HepG2 (cell line): ENCODE data around the gene IGF2. TPM values are rescaled to one million over a fixed set of nuclear protein-coding genes. Genes with fewer than 3 reads are reported as not detected.
A peak's percentile ranks its signal among the peaks of the same experiment; 100 is the strongest.

Experiments used
- microRNA counts: library from miRNA; unstranded; fragments of <30 nt; microRNA quantifications from one replicate; lab custom pipeline; 2015
- microRNA-seq: library from miRNA; unstranded; fragments of <30 nt; microRNA quantifications from one replicate; pipeline ENCODE4, GENCODE V29; 2020
- polyA plus RNA-seq, 8 experiments: library from polyadenylated mRNA; depleted of rRNA in 3 of 8; stranded (reverse) in 7 of 8; unstranded in 1 of 8; fragments of >200 nt; fragmentation: Illumina TruSeq in 4 of 8; extraction: Trizol in 4 of 8; gene quantifications; 2 replicates each; pipeline versions ENCODE4 v1.2.1 to v1.2.3, GENCODE V29; 2011 to 2016; ENCODE audit warnings: low read depth in 4 of 8, missing spikeins in 1 of 8, mixed read lengths in 1 of 8; ENCODE audit not compliant: insufficient read depth in 1 of 8
- small RNA-seq, 3 experiments: library from RNA; depleted of rRNA; stranded (forward); fragments of <200 nt; gene quantifications; one replicate each; pipeline ENCODE3, GENCODE V24; 2012; ENCODE audit warnings: low read depth in 2 of 3, low replicate concordance in 1 of 3; ENCODE audit not compliant: insufficient read length in 3 of 3, insufficient read depth in 2 of 3
- total RNA-seq, 5 experiments: library from RNA; depleted of rRNA; stranded (reverse); fragments of >200 nt; fragmentation: Illumina TruSeq; extraction: Trizol; gene quantifications; 2 replicates each; pipeline ENCODE4 v1.2.3, GENCODE V29; 2016; ENCODE audit warnings: low read depth in 1 of 5
- TF ChIP-seq, protein P1 (sequence below): sonication (generic); formaldehyde crosslinking; IDR thresholded peaks from one replicate; pipeline ENCODE4 v1.5.1; 2020; ENCODE audit warnings: mild to moderate bottlenecking, missing genetic modification reagents; ENCODE audit errors: not compliant biosample characterization
- TF ChIP-seq, protein P2 (sequence below): IDR thresholded peaks from 2 replicates; pipeline ENCODE4 v1.6.1; 2016; ENCODE audit warnings: mild to moderate bottlenecking, missing biosample characterization, missing genetic modification reagents

The IGF2 gene
- total and polyA plus RNA-seq, 2 of the 13 experiments (the other 11 are each of a cell fraction or from before 2014, with no cell fraction given) = 79.1 to 254 TPM

DNA sequence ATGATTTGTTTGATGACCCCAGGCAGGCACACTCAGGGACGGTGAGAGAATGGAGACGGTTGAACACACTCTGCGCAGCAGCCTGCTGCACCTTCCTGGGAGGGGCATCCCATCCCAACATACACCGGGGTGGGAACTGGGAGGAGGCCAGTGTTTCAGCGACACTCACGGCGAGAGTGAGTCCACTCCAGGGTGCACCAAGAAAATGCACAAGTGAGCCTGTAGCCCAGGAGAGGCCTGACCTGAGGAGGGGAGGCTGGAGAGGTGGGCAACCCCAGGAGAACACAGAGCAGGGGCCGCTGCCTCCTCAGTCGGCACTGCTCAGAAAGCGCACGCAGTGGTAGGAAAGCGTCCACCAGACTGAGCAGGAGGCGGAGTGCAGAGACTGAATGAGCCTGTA is 54.5 kb downstream of the IGF2 start (continued):
- TF ChIP-seq, protein P1, sequence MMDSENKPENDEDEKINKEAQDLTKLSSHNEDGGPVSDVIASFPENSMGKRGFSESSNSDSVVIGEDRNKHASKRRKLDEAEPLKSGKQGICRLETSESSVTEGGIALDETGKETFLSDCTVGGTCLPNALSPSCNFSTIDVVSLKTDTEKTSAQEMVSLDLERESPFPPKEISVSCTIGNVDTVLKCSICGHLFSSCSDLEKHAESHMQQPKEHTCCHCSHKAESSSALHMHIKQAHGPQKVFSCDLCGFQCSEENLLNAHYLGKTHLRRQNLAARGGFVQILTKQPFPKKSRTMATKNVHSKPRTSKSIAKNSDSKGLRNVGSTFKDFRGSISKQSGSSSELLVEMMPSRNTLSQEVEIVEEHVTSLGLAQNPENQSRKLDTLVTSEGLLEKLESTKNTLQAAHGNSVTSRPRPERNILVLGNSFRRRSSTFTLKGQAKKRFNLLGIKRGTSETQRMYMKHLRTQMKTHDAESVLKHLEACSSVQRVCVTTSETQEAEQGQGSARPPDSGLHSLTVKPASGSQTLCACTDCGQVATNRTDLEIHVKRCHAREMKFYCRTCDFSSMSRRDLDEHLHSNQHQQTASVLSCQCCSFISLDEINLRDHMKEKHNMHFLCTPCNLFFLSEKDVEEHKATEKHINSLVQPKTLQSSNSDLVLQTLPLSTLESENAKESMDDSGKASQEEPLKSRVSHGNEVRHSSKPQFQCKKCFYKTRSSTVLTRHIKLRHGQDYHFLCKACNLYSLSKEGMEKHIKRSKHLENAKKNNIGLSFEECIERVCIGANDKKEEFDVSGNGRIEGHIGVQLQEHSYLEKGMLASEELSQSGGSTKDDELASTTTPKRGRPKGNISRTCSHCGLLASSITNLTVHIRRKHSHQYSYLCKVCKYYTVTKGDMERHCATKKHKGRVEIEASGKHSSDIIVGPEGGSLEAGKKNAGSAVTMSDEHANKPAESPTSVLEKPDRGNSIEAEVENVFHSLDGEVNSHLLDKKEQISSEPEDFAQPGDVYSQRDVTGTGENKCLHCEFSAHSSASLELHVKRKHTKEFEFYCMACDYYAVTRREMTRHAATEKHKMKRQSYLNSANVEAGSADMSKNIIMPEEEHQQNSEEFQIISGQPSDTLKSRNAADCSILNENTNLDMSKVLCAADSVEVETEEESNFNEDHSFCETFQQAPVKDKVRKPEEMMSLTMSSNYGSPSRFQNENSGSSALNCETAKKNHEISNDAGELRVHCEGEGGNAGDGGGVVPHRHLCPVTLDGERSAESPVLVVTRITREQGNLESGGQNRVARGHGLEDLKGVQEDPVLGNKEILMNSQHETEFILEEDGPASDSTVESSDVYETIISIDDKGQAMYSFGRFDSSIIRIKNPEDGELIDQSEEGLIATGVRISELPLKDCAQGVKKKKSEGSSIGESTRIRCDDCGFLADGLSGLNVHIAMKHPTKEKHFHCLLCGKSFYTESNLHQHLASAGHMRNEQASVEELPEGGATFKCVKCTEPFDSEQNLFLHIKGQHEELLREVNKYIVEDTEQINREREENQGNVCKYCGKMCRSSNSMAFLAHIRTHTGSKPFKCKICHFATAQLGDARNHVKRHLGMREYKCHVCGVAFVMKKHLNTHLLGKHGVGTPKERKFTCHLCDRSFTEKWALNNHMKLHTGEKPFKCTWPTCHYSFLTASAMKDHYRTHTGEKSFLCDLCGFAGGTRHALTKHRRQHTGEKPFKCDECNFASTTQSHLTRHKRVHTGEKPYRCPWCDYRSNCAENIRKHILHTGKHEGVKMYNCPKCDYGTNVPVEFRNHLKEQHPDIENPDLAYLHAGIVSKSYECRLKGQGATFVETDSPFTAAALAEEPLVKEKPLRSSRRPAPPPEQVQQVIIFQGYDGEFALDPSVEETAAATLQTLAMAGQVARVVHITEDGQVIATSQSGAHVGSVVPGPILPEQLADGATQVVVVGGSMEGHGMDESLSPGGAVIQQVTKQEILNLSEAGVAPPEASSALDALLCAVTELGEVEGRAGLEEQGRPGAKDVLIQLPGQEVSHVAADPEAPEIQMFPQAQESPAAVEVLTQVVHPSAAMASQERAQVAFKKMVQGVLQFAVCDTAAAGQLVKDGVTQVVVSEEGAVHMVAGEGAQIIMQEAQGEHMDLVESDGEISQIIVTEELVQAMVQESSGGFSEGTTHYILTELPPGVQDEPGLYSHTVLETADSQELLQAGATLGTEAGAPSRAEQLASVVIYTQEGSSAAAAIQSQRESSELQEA (CRISPR knock-in tag) = no peak
- TF ChIP-seq, protein P2, sequence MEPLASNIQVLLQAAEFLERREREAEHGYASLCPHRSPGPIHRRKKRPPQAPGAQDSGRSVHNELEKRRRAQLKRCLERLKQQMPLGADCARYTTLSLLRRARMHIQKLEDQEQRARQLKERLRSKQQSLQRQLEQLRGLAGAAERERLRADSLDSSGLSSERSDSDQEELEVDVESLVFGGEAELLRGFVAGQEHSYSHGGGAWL (CRISPR knock-in tag) = no peak

MicroRNAs within 50 kb of the gene (microRNA counts, 767-probe panel; counts per million panel counts)
- microRNA hsa-miR-483-3p (lab: Ali Mortazavi, UCI) (68,825 counts per million, percentile 100 among the panel's probes with 10 or more counts), microRNA hsa-miR-483-5p (lab: Ali Mortazavi, UCI) (not detected)

Small RNA genes within 50 kb of the gene (microRNA-seq; reads per million reads assigned to microRNA genes)
- not detected for gene MIR4686
- gene MIR483 = 3,149 reads per million, percentile 95 among the genes with 10 or more reads in this experiment

Small RNA genes within 50 kb of the gene (small RNA-seq; reads per million reads assigned to genes)
- gene MIR4686 (0 reads per million in 3 experiments), gene MIR483 (139 to 11,798 (median 1,727) reads per million in 3 experiments)

Other genes with a start within 250 kb of the IGF2 start
- gene PRR33, start 247.5 kb downstream of the IGF2 start, total RNA-seq (2016; rRNA removed; fragmentation: Illumina TruSeq; extraction: Trizol) = not detected in 2 replicates
- gene PRR33, start 247.5 kb downstream of the IGF2 start, polyA plus RNA-seq (2011; rRNA removed) = not detected in 2 replicates
- not detected in 2 replicates for gene TNNT3, start 219.7 kb downstream of the IGF2 start, total RNA-seq (2016; rRNA removed; fragmentation: Illumina TruSeq; extraction: Trizol)
- gene TNNT3, start 219.7 kb downstream of the IGF2 start, polyA plus RNA-seq (2011; rRNA removed) = not detected in 2 replicates
- 123 and 126 TPM in 2 replicates for gene MRPL23, start 192.1 kb downstream of the IGF2 start, total RNA-seq (2016; rRNA removed; fragmentation: Illumina TruSeq; extraction: Trizol)
- 63.1 and 67.8 TPM in 2 replicates for gene MRPL23, start 192.1 kb downstream of the IGF2 start, polyA plus RNA-seq (2011; rRNA removed)
- gene H19, start 141.5 kb downstream of the IGF2 start, total RNA-seq (2016; rRNA removed; fragmentation: Illumina TruSeq; extraction: Trizol) = 0.46 and 1.2 TPM in 2 replicates
- 1.3 and 2.4 TPM in 2 replicates for gene H19, start 141.5 kb downstream of the IGF2 start, polyA plus RNA-seq (2011; rRNA removed)
- not detected in 2 replicates for gene INS, start 21.8 kb upstream of the IGF2 start, total RNA-seq (2016; rRNA removed; fragmentation: Illumina TruSeq; extraction: Trizol)
- gene INS, start 21.8 kb upstream of the IGF2 start, polyA plus RNA-seq (2011; rRNA removed) = not detected in 2 replicates
- not detected in 2 replicates for gene TH, start 32.4 kb upstream of the IGF2 start, total RNA-seq (2016; rRNA removed; fragmentation: Illumina TruSeq; extraction: Trizol)
- 0.36 and 0.42 TPM in 2 replicates for gene TH, start 32.4 kb upstream of the IGF2 start, polyA plus RNA-seq (2011; rRNA removed)
- 0.07 TPM in 1 of 2 replicates, not detected in the other for gene ASCL2, start 131.2 kb upstream of the IGF2 start, total RNA-seq (2016; rRNA removed; fragmentation: Illumina TruSeq; extraction: Trizol)
- gene ASCL2, start 131.2 kb upstream of the IGF2 start, polyA plus RNA-seq (2011; rRNA removed) = not detected in 2 replicates
- not detected in 2 replicates for gene C11orf21, start 162.5 kb upstream of the IGF2 start, total RNA-seq (2016; rRNA removed; fragmentation: Illumina TruSeq; extraction: Trizol)
- 0.03 and 0.08 TPM in 2 replicates for gene C11orf21, start 162.5 kb upstream of the IGF2 start, polyA plus RNA-seq (2011; rRNA removed)
- gene TSPAN32, start 162.6 kb upstream of the IGF2 start, total RNA-seq (2016; rRNA removed; fragmentation: Illumina TruSeq; extraction: Trizol) = 0.09 TPM in 1 of 2 replicates, not detected in the other
- 0.39 and 0.70 TPM in 2 replicates for gene TSPAN32, start 162.6 kb upstream of the IGF2 start, polyA plus RNA-seq (2011; rRNA removed)
- not detected in 2 replicates for gene CD81, start 237.9 kb upstream of the IGF2 start, total RNA-seq (2016; rRNA removed; fragmentation: Illumina TruSeq; extraction: Trizol)
- not detected in 2 replicates for gene CD81, start 237.9 kb upstream of the IGF2 start, polyA plus RNA-seq (2011; rRNA removed)